Left renal cortex interstitium (tissue), 4 donors: Measurements from ENCODE around the gene TBC1D25. TPM values are rescaled to one million over a fixed set of nuclear protein-coding genes. Genes with fewer than 3 reads are reported as not detected.
"Not testable (repeated sequence)": the region's sequence is repeated elsewhere in the genome, so short reads cannot be mapped to it uniquely, and the experiment has no call there.

Experiments used
- DNase-seq, 4 donors: peaks; one replicate each; pipeline ENCODE4 v3.0.0-alpha.2; 2013; ENCODE audit warnings: low read depth in 4 of 4, low spot score in 2 of 4, missing footprints in 1 of 4
- polyA plus RNA-seq, 4 donors: library from polyadenylated mRNA; unstranded; fragments of 120-200 nt; gene quantifications; one replicate each; pipeline ENCODE4 v1.2.1, GENCODE V29; 2013; ENCODE audit not compliant: insufficient read length in 4 of 4

Gene TBC1D25
- polyA plus RNA-seq, 4 donors: 8.8 to 11.6 (median 10.9) TPM

- no peak for DNase-seq
Measured at GRCh38 chrX:48514868-48515460, 24.6 kb upstream of the TBC1D25 start.

DNA sequence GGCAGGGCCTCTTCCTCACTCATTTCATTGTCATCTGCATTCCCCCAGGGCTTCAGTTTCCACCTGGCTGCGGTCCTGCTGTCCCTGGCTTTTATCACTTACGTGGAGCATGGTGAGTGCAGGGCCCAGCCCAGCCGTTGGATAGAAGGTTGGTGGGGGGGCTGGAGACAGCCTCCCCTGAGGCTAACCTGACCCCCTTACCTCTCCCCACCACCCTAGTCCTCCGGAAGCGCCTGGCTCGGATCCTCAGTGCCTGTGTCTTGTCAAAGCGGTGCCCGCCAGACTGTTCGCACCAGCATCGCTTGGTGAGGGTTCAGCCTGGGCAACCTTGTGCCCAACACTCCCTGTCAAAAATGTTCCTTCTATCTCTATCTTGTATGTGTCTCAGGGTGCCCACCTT is 23.7 kb upstream of the TBC1D25 start:
- DNase-seq: no peak

GRCh38 chrX:48516285-48516684 is 23.2 kb upstream of the TBC1D25 start:
- no peak for DNase-seq

GRCh38 chrX:48516987-48517386 is 22.5 kb upstream of the TBC1D25 start:
- DNase-seq: no peak

- not testable (repeated sequence) for DNase-seq
Measured at GRCh38 chrX:48519481-48519880, 20.0 kb upstream of the TBC1D25 start.

DNA sequence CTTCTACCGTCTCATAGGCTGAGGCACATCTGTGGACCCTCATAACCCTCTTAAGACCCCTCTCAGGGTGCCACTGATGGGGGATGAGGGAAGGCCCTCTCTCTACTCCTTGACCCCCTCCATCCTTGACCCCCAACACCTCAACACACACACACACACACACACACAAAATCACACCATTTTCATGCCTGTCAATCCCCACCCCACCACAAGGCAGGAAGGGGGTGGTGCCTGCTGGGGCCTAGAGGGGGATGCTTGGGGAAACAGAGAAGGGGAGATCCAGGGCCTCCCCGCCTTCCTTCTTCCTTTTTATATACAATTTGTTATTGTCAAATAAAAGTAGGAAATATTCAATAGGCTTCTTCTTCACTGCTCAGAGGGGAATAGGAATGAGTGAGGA is 19.1 kb upstream of the TBC1D25 start:
- DNase-seq: no peak

DNA sequence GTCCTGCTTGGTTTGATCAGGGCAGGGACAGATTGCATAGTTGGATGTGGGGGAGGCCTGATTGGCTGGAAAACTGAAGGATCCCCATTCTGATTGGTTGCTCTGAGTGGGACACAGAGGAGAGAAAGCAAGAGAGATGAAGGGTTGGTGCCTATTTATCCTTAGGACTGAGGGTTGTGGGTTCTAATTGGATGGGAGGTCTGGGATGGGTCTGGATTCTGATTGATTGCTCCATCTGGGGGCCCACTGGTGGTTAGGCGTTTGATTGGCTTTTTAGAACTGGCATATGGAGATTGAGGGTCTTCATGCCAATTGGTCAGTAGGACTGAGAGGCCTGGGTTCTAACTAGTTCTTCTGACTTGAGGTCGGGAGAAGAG is 18.6 kb upstream of the TBC1D25 start:
- no peak for DNase-seq

- peak; percentile 43 to 81 (median 67) for DNase-seq
Measured at GRCh38 chrX:48521353-48522243, 17.9 kb upstream of the TBC1D25 start, which contains the start of gene EBP. Gene EBP, plus strand, starts transcription at chrX:48521808. Its CDS starts 1,964 bp downstream, at chrX:48523772.

GRCh38 chrX:48522291-48522690 is 17.2 kb upstream of the TBC1D25 start:
- DNase-seq: no peak

DNA sequence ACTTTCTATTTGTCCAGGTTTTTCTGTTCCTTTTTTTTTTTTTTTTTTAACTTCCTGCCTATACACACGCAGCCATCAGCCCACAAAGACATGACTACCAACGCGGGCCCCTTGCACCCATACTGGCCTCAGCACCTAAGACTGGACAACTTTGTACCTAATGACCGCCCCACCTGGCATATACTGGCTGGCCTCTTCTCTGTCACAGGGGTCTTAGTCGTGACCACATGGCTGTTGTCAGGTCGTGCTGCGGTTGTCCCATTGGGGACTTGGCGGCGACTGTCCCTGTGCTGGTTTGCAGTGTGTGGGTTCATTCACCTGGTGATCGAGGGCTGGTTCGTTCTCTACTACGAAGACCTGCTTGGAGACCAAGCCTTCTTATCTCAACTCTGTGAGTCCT is 15.8 kb upstream of the TBC1D25 start:
- DNase-seq: no peak

DNA sequence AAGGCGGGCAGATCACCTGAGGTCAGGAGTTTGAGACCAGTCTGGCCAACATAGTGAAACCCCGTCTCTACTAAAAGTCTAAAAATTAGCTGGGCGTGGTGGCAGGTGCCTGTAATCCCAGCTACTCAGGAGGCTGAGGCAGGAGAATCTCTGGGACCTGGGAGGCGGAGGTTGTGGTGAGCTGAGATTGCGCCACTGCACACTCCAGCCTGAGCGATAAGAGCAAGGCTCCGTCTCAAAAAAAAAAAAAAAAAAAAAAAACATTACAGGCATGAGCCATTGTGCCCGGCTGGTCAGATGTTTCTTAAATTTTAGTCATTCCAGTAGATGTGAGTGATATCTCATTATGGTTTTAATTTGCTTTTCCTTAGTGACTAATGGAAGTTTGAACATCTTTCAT is 13.7 kb upstream of the TBC1D25 start:
- not testable (repeated sequence) for DNase-seq

DNA sequence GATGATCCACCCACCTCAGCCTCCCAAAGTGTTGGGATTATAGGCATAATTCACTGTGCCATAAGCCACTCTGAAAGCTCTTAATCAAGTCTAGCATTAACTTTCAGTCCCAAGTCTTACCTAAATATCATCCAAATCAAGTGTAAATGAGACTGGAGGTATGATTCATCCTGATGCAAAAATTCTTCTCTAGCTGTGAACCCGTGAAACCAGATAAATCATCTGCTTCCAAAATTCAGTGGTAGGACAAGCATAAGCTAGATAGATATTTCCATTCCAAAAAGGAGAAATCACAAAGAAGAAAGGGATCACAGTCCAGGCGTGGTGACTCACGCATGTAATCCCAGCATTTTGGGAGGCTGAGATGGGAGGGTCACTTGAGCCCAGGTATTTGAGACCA is 8.8 kb upstream of the TBC1D25 start:
- no peak for DNase-seq

GRCh38 chrX:48531358-48531959 is 8.1 kb upstream of the TBC1D25 start:
- no peak for DNase-seq

DNA sequence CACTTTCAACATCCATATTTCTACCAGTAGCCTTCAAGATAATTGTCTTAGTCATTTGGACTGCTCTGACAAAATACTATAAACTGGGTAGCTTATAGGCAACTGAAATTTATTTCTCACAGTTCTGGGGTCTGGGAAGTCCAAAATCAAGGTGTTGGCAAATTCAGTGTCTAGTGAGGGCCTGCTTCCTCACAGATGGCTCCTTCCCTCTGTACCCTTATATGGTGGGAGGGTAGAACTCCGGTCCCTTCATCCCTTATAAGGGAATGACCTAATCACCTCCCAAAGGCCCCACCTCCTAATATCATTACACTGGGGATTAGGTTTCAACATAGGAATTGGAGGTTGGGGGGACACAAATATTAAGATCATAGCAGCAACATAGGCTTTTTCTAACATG is 7.4 kb upstream of the TBC1D25 start:
- DNase-seq: no peak

GRCh38 chrX:48533165-48533564 is 6.3 kb upstream of the TBC1D25 start:
- no peak for DNase-seq

- no peak for DNase-seq
Measured at GRCh38 chrX:48538641-48539344, 721 bp upstream of the TBC1D25 start.

DNA sequence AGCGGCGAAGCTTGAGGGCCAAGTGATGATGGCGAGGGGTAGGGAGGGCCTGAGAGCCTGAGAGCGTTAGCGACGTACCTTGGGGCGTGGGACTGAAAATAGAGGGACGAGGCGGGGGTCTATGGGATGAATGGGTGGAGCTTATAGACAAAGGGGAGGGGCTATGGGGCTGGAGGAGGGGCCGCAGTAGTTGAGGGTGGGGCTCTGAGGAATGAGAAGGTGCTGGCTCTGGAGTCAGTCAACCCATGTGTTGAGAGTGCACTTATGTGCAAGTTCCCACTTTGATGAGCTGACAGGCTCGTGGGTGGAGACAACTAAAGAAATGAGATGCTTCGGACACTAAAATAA is 488 bp downstream of the TBC1D25 start:
- peak in 1 of 4 donors; percentile 7 for DNase-seq

GRCh38 chrX:48540480-48540879 is 966 bp downstream of the TBC1D25 start:
- DNase-seq: no peak

GRCh38 chrX:48541140-48541814 is 1.8 kb downstream of the TBC1D25 start:
- DNase-seq: no peak

DNA sequence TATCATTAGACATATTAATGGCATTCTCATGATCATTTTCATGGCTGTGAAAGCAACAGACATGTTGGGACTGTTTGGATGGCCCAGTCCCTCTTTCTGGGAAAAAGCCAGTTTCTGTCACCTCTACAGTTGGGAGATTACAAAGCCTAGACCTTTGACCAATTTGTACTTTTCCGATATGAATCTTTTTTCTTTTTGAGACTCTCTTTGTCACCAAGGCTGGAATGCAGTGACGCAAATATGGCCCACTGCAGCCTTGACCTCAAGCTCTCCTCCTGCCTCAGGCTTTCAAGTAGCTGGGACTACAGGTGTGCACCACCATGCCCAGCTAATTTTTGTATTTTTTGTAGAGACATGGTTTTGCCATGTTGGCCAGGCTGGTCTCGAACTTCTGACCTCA is 9.4 kb downstream of the TBC1D25 start:
- DNase-seq: no peak
